Measurements from ENCODE around the gene KEL.

- TF ChIP-seq EZH2phosphoT487 (IDR thresholded peaks at IDR 0.05; ENCODE audit: low read depth, severe bottlenecking, unreplicated experiment), result no peak
- TF ChIP-seq, protein P1, sequence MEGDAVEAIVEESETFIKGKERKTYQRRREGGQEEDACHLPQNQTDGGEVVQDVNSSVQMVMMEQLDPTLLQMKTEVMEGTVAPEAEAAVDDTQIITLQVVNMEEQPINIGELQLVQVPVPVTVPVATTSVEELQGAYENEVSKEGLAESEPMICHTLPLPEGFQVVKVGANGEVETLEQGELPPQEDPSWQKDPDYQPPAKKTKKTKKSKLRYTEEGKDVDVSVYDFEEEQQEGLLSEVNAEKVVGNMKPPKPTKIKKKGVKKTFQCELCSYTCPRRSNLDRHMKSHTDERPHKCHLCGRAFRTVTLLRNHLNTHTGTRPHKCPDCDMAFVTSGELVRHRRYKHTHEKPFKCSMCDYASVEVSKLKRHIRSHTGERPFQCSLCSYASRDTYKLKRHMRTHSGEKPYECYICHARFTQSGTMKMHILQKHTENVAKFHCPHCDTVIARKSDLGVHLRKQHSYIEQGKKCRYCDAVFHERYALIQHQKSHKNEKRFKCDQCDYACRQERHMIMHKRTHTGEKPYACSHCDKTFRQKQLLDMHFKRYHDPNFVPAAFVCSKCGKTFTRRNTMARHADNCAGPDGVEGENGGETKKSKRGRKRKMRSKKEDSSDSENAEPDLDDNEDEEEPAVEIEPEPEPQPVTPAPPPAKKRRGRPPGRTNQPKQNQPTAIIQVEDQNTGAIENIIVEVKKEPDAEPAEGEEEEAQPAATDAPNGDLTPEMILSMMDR (IDR thresholded peaks at IDR 0.05; ENCODE audit: poor library complexity), result peak; percentile 74
- TF ChIP-seq EZH2 (IDR thresholded peaks at IDR 0.05; ENCODE audit: borderline replicate concordance), result no peak
Observed at GRCh38 chr7:143003393-143004051, 41.4 kb upstream of the KEL start.
